Heart left ventricle (tissue), 16 donors: Measurements from ENCODE around the gene AOC3. TPM values are rescaled to one million over a fixed set of nuclear protein-coding genes. Genes with fewer than 3 reads are reported as not detected.

Source experiments
- ATAC-seq, 4 donors: fragments of 200-7000 bp; cut with Tn5 transposase; one replicate each; pipeline ENCODE4 v1.9.1; 2020 to 2022; ENCODE audit warnings: moderate library complexity in 4 of 4, mild to moderate bottlenecking in 3 of 4, moderate number of reproducible peaks in 1 of 4
- DNase-seq, 5 donors: peaks; one replicate each; pipeline ENCODE4 v3.0.0-alpha.2; 2020
- H3K27ac ChIP-seq, 12 donors: fragments of 200-600 bp; sonication (generic) in 4 of 12; one replicate each; pipeline versions ENCODE4 v1.5.0 to v1.8.0; 2016 to 2022; ENCODE audit warnings: mild to moderate bottlenecking in 2 of 12
- H3K27me3 ChIP-seq, 9 donors: fragments of 200-600 bp; sonication (generic) in 2 of 9; one replicate each; pipeline versions ENCODE4 v1.5.1 to v1.8.0; 2016 to 2022; ENCODE audit warnings: mild to moderate bottlenecking in 3 of 9
- H3K36me3 ChIP-seq, 9 donors: fragments of 200-600 bp; sonication (generic) in 2 of 9; one replicate each; pipeline versions ENCODE4 v1.5.0 to v1.8.0; 2018 to 2022; ENCODE audit warnings: mild to moderate bottlenecking in 2 of 9
- H3K4me1 ChIP-seq, 12 donors: fragments of 200-600 bp; sonication (generic) in 4 of 12; one replicate each; pipeline versions ENCODE4 v1.5.0 to v1.8.0; 2016 to 2022; ENCODE audit warnings: mild to moderate bottlenecking in 3 of 12
- H3K4me3 ChIP-seq, 12 donors: fragments of 200-600 bp; sonication (generic) in 4 of 12; one replicate each; pipeline versions ENCODE4 v1.5.0 to v1.8.0; 2017 to 2022; ENCODE audit warnings: mild to moderate bottlenecking in 9 of 12, moderate library complexity in 4 of 12
- H3K9me3 ChIP-seq, 12 donors: fragments of 200-600 bp; sonication (generic) in 4 of 12; one replicate each; pipeline versions ENCODE4 v1.5.0 to v1.8.0; 2016 to 2022; ENCODE audit warnings: mild to moderate bottlenecking in 1 of 12
- CTCF ChIP-seq, 12 donors: fragments of 200-600 bp; sonication (generic) in 4 of 12; IDR thresholded peaks; one replicate each; pipeline versions ENCODE4 v1.5.0 to v1.8.0; 2018 to 2022; ENCODE audit warnings: antibody characterized with exemption in 12 of 12, mild to moderate bottlenecking in 5 of 12
- POLR2A ChIP-seq, 2 donors: fragments of 450-650 bp; IDR thresholded peaks; one replicate each; pipeline ENCODE4 v1.6.1; 2017; ENCODE audit warnings: antibody characterized with exemption in 2 of 2, mild to moderate bottlenecking in 2 of 2, moderate library complexity in 2 of 2
- WGBS, 4 donors: extraction: QIAGEN DNeasy Blood & Tissue Kit in 2 of 4; methylation state at CpG; one replicate each; pipeline versions ENCODE4 v1.1.5 to v1.1.7; 2013 to 2018; 5-methylcytosine and 5-hydroxymethylcytosine counted together
- intact Hi-C, 10 donors: fragments of 100-400 bp; cut with DNase I; formaldehyde crosslinking; loops; one replicate each; pipeline versions ENCODE4 v1.11.1 to v1.14.2; 2022
- polyA plus RNA-seq, 2 donors: library from polyadenylated mRNA; stranded (reverse); fragments of 200-250 nt; gene quantifications; one replicate each; pipeline ENCODE4 v1.2.3, GENCODE V29; 2013
- total RNA-seq, 9 donors: library from RNA; depleted of rRNA in 2 of 9; stranded (reverse); fragments of >200 nt in 2 of 9; fragmentation: NEBNext Ultra II Directional in 3 of 9; extraction: Animal tissue kit (Norgen Biotek cat#: 25700) in 3 of 9; gene quantifications; one replicate each; pipeline versions ENCODE4 v1.1.0 to v1.2.4, GENCODE V29; 2016 to 2023
- donor health status: ischemic (EF 13 %, LVEDD 7.1; RV severe dilation, severe dysfunction).
- donor health status: healthy with polysubstance abuse.
- donor health status: DM: no; HTN: yes; CAD: no.
- donor health status: DM: no; HTN: no; CAD: no.
- donor health status: ischemic (EF 25% LVEDD 6.9; RV normal size, moderate dysfunction).
- donor health status: ischemic (EF 25% LVEDD 5.7; RV mildly dilated, moderate dysfunction).
- donor health status: healthy.
- donor health status: DM: yes; HTN: yes; CAD: no.
- donor health status: ischemic (EF 35%, LVEDD 5.7; RV mildly dilated, moderate dysfunction).
- donor health status: nonischemic (EF 11% LVEDD 7.7; RV severe dilation, severe dysfunction).
- donor health status: DM: yes; HTN: yes; CAD: no.
- donor health status: PGD.
- donor health status: ischemic (EF 29% LVEDD 5.4; RV normal size, mild dysfunction).
- donor health status: nonischemic (EF 23%, LVEDD 6.1; RV moderate dilation, normal function).

AOC3 gene
- total and polyA plus RNA-seq, 11 donors: 3.9 to 55.4 (median 10.2) TPM

DNA sequence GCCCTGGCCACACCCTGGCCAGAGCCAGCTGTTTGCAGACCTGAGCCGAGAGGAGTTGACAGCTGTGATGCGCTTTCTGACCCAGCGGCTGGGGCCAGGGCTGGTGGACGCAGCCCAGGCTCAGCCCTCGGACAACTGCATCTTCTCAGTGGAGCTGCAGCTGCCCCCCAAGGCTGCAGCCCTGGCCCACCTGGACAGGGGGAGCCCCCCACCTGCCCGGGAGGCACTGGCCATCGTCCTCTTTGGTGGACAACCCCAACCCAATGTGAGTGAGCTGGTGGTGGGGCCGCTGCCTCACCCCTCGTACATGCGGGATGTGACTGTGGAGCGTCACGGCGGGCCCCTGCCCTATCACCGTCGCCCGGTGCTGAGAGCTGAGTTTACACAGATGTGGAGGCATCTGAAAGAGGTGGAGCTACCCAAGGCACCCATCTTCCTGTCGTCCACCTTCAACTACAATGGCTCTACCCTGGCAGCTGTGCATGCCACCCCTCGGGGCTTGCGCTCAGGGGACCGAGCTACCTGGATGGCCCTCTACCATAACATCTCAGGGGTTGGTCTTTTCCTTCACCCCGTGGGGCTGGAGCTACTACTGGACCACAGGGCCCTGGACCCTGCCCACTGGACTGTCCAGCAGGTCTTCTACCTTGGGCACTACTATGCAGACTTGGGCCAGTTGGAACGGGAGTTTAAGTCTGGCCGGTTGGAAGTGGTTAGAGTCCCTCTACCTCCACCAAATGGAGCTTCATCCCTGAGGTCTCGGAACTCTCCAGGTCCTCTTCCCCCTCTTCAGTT lies 6.0 kb upstream of the AOC3 start:
- peak in 1 of 4 donors; percentile 6 for ATAC-seq

DNA sequence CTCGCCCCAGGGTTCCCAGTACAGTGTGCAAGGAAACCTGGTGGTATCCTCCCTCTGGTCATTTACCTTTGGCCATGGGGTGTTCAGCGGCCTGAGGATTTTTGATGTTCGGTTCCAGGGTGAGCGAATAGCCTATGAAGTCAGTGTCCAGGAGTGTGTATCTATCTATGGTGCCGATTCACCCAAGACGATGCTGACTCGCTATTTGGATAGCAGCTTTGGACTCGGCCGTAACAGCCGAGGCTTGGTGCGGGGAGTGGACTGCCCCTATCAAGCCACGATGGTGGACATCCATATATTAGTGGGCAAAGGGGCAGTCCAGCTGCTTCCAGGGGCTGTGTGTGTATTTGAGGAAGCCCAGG lies 5.5 kb upstream of the AOC3 start:
- H3K4me3 ChIP-seq: no peak overlapping the region
- no peak for ATAC-seq
- no peaks in the 10 kb centered on the region for H3K9me3 ChIP-seq
- no peak for DNase-seq
- no peaks in the 10 kb centered on the region for H3K27me3 ChIP-seq
- TF ChIP-seq CTCF (IDR thresholded peaks at IDR 0.05) (no peak), POLR2A (IDR thresholded peaks at IDR 0.05) (no peak)
- 90 to 96% (median 92%) methylated on average over 11 to 12 of the region's 12 CpGs for WGBS, 4 donors
- peaks cover 0 to 53% (median 49%) of the 10 kb centered on the region in 9 donors for H3K36me3 ChIP-seq
- H3K4me1 ChIP-seq: peaks cover 0 to 25% (median 8%) of the 10 kb centered on the region in 12 donors
- intact Hi-C loops: loop anchor here in 4 of 10 donors (2.0 to 5.0 kb wide), 3 partner anchors 47 to 91 kb away; no protein-coding TSS in a partner anchor
- no peak overlapping the region for H3K27ac ChIP-seq

More for the DNA sequence above, 6.0 kb upstream of the AOC3 start:
- peaks cover 0 to 59% (median 55%) of the 10 kb centered on the region in 9 donors for H3K36me3 ChIP-seq
- peaks cover 0 to 20% (median 5%) of the 10 kb centered on the region in 12 donors for H3K4me1 ChIP-seq
- no peaks in the 10 kb centered on the region for H3K9me3 ChIP-seq
- intact Hi-C loops: loop anchor here in 5 of 10 donors (2.0 to 5.0 kb wide), 4 partner anchors 47 to 92 kb away; no protein-coding TSS in a partner anchor
- WGBS, 4 donors: 89 to 94% (median 90%) methylated on average over 13 to 24 of the region's 24 CpGs
- DNase-seq: no peak
- no peaks in the 10 kb centered on the region for H3K27me3 ChIP-seq
- no peak overlapping the region for H3K4me3 ChIP-seq
- no peak overlapping the region for H3K27ac ChIP-seq
- no peak for TF ChIP-seq CTCF (IDR thresholded peaks at IDR 0.05)
- TF ChIP-seq POLR2A (IDR thresholded peaks at IDR 0.05): no peak

DNA sequence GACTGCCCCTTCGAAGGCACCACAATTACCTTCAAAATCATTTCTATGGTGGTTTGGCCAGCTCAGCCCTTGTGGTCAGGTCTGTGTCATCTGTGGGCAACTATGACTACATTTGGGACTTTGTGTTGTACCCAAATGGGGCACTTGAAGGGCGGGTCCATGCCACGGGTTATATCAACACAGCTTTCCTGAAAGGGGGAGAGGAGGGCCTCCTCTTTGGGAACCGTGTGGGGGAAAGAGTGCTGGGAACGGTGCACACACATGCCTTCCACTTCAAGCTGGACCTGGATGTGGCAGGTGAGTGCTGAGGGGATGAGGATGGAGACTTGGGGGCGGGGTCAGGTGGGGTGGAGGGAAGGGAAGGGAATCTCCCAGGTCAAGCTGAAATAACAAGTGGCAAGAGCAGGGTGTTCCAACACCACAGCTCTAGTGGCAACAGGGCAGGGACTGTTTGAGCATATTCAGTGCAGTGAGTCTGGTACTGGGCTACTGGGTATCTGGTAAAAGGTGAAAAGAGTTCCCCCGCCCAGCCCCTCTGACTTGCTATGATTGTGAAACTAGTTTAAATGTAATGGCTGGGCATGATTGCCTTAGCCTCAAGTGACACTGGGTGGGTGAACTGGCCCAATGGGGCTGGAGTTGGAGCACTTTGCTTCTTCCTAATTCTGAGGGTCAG lies 4.9 kb upstream of the AOC3 start:
- no peak overlapping the region for H3K4me3 ChIP-seq
- TF ChIP-seq POLR2A (IDR thresholded peaks at IDR 0.05) (no peak), CTCF (IDR thresholded peaks at IDR 0.05) (no peak)
- intact Hi-C loops: loop anchor here in 4 of 10 donors (2.0 to 5.0 kb wide), 3 partner anchors 46 to 91 kb away; no protein-coding TSS in a partner anchor
- H3K27ac ChIP-seq: peak overlapping the region in 1 of 12 donors; percentile 27
- 75 to 81% (median 78%) methylated on average over 7 of the region's 7 CpGs for WGBS, 4 donors
- no peaks in the 10 kb centered on the region for H3K9me3 ChIP-seq
- ATAC-seq: no peak
- peaks cover 0 to 29% (median 10%) of the 10 kb centered on the region in 12 donors for H3K4me1 ChIP-seq
- H3K36me3 ChIP-seq: peaks cover 0 to 48% (median 45%) of the 10 kb centered on the region in 9 donors
- DNase-seq: no peak
- no peaks in the 10 kb centered on the region for H3K27me3 ChIP-seq
